GM12874 (cell line): Measurements from ENCODE around the gene HECTD1.
A peak's percentile ranks its signal among the peaks of the same experiment; 100 is the strongest.

ENCODE experiments used
- CTCF ChIP-seq: IDR thresholded peaks from 2 replicates; pipeline ENCODE4 v1.5.1; 2011; ENCODE audit warnings: low read depth, mild to moderate bottlenecking, control low read depth, low read length, moderate library complexity; ENCODE audit not compliant: insufficient read depth

The HECTD1 gene

GRCh38 chr14:31084385-31084784, 123.2 kb downstream of the HECTD1 start:
- TF ChIP-seq CTCF: 0 out of 2 replicates have a peak, but pooled peaks have one; percentile 25

GRCh38 chr14:31083781-31084180, 123.8 kb downstream of the HECTD1 start:
- no peak for TF ChIP-seq CTCF

GRCh38 chr14:31080484-31080883, 127.1 kb downstream of the HECTD1 start:
- no peak for TF ChIP-seq CTCF

GRCh38 chr14:31080056-31080455, 127.5 kb downstream of the HECTD1 start:
- no peak for TF ChIP-seq CTCF

GRCh38 chr14:31078766-31079165, 128.8 kb downstream of the HECTD1 start:
- TF ChIP-seq CTCF: no peak

- no peak for TF ChIP-seq CTCF
Observed at GRCh38 chr14:31075144-31075543, 132.4 kb downstream of the HECTD1 start.

- TF ChIP-seq CTCF: no peak
Observed at GRCh38 chr14:31071151-31071550, 136.4 kb downstream of the HECTD1 start.

GRCh38 chr14:31070431-31070830, 137.2 kb downstream of the HECTD1 start:
- TF ChIP-seq CTCF: no peak
